Uterus (tissue), 4 donors: ENCODE results near the gene MRPL44. TPM values are rescaled to one million over a fixed set of nuclear protein-coding genes. Genes with fewer than 3 reads are reported as not detected.
A peak's percentile ranks its signal among the peaks of the same experiment; 100 is the strongest.

ENCODE experiments used
- DNase-seq, 2 donors: peaks; one replicate each; pipeline ENCODE4 v3.0.0-alpha.2; 2019 to 2020
- H3K27ac ChIP-seq, 2 donors: fragments of 200-600 bp; sonication (generic); 1 replicate in 1 of 2; 2 replicates in 1 of 2; pipeline ENCODE4 v1.5.1; 2016 to 2018
- H3K27me3 ChIP-seq, 2 donors: fragments of 200-600 bp; sonication (generic); one replicate each; pipeline ENCODE4 v1.5.1; 2018 to 2019; ENCODE audit warnings: control low read depth in 1 of 2
- H3K36me3 ChIP-seq, 2 donors: fragments of 200-600 bp; sonication (generic); one replicate each; pipeline ENCODE4 v1.5.1; 2019; ENCODE audit warnings: control low read depth in 1 of 2
- H3K4me1 ChIP-seq, 2 donors: fragments of 200-600 bp; sonication (generic); one replicate each; pipeline ENCODE4 v1.5.1; 2018 to 2019; ENCODE audit warnings: control low read depth in 1 of 2
- H3K4me3 ChIP-seq, 2 donors: fragments of 200-600 bp; sonication (generic); 1 replicate in 1 of 2; 2 replicates in 1 of 2; pipeline ENCODE4 v1.5.1; 2018 to 2019; ENCODE audit warnings: mild to moderate bottlenecking in 1 of 2
- H3K9me3 ChIP-seq, 2 donors: fragments of 200-600 bp; sonication (generic); one replicate each; pipeline ENCODE4 v1.5.1; 2019; ENCODE audit warnings: control low read depth in 1 of 2
- POLR2A ChIP-seq, 2 donors: fragments of 450-650 bp; IDR thresholded peaks; one replicate each; pipeline ENCODE4 v1.6.1; 2016; ENCODE audit warnings: antibody characterized with exemption in 2 of 2, mild to moderate bottlenecking in 1 of 2, moderate library complexity in 1 of 2
- intact Hi-C: fragments of 100-400 bp; cut with DNase I; formaldehyde crosslinking; loops from one replicate; pipeline ENCODE4 v1.15.1; 2023; ENCODE audit warnings: low total_unique reads
- total RNA-seq, 4 donors: library from RNA; depleted of rRNA in 3 of 4; stranded (reverse); fragments of >200 nt in 3 of 4; gene quantifications; one replicate each; pipeline versions ENCODE4 v1.1.0 to v1.2.4, GENCODE V29; 2014 to 2023
- TF ChIP-seq, protein P1 (sequence below), 4 experiments: fragments of 200-600 bp in 2 of 4; fragments of 450-650 bp in 2 of 4; sonication (generic) in 2 of 4; IDR thresholded peaks; one replicate each; pipeline ENCODE4 v1.5.1; 2016 to 2019; ENCODE audit warnings: antibody characterized with exemption in 4 of 4, mild to moderate bottlenecking in 2 of 4, moderate library complexity in 1 of 4
- donor health status: DM: yes; HTN: yes; CAD: no.

The MRPL44 gene
- total RNA-seq = 10 to 100 TPM in 3 of 4 donors, 1 to 10 TPM in 1; 5.9 to 45.3 (median 13.8) TPM

DNA sequence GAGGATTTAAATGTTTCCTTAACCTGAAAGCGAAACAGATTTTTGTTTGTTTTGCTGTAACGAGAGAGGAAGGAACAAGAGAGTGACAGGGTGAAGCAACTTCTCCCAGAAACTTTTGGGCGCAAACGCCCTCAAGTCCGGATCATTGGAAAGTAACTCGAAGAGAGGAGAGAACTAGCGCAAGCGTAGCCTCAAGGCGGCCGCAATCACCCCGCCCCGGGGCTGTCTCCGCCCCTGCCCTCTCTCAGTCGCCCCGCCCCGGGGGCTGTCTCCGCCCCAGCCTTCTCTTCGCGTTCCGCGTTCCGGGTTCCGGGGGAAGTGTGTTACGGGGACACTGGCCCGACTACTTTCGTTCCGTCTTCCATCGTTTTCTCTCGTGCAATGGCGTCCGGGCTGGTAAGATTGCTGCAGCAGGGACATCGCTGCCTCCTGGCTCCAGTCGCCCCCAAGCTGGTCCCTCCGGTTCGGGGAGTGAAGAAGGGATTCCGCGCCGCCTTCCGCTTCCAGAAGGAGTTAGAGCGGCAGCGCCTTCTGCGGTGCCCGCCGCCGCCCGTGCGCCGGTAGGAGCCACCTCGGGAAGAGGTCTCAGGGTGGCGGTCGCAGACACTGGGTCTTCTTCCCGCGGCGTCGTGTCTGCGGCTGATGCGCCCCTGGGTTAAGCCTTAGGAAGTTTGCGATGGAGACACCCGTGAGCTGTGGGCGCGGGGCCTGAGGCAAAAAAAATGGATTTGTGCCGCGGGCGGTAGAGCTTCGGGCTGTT, at the start of gene MRPL44:
TSS of gene MRPL44 (plus strand) at position 372 of the 760 bp plus-strand sequence. CDS start at position 382, 10 bp downstream.
- Histone ChIP-seq H3K36me3 (no peaks in the 10 kb centered on the region), H3K27ac (peak within 1 kb of the TSS; percentile 86 to 95), H3K4me3 (peak within 1 kb of the TSS; percentile 91 to 98), H3K27me3 (no peaks in the 10 kb centered on the region), H3K9me3 (no peaks in the 10 kb centered on the region), H3K4me1 (peaks cover 4 to 5% of the 10 kb centered on the region in 2 donors)
- peak; percentile 64 to 76 for TF ChIP-seq POLR2A (IDR thresholded peaks at IDR 0.05)
- TF ChIP-seq, protein P1, sequence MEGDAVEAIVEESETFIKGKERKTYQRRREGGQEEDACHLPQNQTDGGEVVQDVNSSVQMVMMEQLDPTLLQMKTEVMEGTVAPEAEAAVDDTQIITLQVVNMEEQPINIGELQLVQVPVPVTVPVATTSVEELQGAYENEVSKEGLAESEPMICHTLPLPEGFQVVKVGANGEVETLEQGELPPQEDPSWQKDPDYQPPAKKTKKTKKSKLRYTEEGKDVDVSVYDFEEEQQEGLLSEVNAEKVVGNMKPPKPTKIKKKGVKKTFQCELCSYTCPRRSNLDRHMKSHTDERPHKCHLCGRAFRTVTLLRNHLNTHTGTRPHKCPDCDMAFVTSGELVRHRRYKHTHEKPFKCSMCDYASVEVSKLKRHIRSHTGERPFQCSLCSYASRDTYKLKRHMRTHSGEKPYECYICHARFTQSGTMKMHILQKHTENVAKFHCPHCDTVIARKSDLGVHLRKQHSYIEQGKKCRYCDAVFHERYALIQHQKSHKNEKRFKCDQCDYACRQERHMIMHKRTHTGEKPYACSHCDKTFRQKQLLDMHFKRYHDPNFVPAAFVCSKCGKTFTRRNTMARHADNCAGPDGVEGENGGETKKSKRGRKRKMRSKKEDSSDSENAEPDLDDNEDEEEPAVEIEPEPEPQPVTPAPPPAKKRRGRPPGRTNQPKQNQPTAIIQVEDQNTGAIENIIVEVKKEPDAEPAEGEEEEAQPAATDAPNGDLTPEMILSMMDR (IDR thresholded peaks at IDR 0.05) = peak; percentile 3 to 36 (median 20)
- intact Hi-C loops = no loop called here
- DNase-seq = peak; percentile 96 to 98

DNA sequence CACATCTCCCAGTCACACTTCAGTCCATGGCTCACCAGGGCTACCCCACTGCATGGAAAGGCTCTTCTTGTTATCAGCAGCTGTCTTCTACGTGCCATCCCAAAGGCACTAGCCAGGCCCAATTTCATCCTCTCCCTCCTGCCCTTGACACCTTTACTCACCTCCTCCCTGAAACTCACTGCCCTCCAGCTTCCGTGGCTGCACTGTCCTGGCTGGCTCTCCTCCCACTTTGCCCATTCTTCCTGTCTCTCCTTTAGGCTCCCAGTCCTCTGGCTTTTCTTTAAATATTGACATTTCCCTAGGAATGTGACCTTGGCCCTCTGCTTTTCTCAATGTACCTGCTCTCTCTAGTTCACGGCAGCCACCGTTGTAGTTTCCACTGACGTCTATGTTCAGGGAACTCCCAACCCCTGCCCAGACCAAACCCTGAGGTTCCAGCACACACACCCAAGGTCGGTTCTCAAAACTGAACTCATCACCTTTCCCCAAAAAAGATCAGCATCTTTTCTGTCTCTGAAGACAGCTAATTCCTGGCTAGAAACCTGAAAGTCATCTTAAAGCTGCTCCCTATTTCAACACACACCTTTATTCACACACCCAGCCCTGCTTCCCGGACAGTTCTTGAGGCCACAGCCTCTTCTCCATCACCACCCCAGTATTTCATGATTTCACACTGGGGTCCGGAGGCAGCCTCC, 48.8 kb upstream of the MRPL44 start:
- H3K36me3 ChIP-seq = no peaks in the 10 kb centered on the region
- H3K4me3 ChIP-seq = no peak overlapping the region
- TF ChIP-seq, protein P1 (IDR thresholded peaks at IDR 0.05) = no peak
- no peak for TF ChIP-seq POLR2A (IDR thresholded peaks at IDR 0.05)
- intact Hi-C loops = no loop called here
- no peaks in the 10 kb centered on the region for H3K9me3 ChIP-seq
- no peaks in the 10 kb centered on the region for H3K4me1 ChIP-seq
- no peak overlapping the region for H3K27ac ChIP-seq
- no peaks in the 10 kb centered on the region for H3K27me3 ChIP-seq
- no peak for DNase-seq

DNA sequence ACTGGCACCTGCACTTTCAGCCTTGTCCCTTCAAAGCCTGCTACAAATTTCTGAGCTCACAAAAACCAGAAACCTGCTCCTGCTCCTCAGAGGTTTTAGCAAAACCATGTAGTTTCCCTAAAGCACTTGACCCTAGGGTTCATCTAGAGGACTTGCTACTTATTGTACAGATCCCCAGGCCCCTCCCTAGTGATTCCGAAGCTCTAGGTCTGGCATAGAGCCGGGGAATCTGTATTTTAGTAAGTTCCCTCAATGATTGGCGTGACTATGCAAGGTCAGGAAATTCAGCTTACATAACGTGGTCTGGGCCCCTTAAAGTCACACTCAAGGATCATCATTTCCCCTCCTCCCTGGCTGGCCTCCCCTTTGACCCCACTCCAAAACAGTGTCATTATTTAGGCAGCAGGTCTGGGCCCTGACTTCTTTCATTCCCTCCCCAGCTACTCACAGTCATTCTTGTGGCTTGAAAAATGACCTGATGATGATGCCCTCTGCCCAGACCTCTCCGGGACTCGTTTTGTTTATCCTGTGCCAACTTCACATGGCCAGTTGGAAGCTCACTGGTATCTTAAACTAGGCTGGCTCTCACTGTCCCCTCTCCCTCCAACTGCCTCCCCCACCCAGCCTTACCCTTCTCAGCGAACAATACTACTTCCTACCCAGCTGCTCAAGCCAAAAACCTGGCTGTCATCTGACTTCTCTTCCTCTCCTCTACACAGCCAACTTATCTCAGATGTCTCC, 48.1 kb upstream of the MRPL44 start:
- Histone ChIP-seq H3K4me1 (no peaks in the 10 kb centered on the region), H3K27ac (no peak overlapping the region), H3K36me3 (no peaks in the 10 kb centered on the region), H3K9me3 (no peaks in the 10 kb centered on the region), H3K4me3 (no peak overlapping the region), H3K27me3 (no peaks in the 10 kb centered on the region)
- DNase-seq = no peak
- intact Hi-C loops = no loop called here
- no peak for TF ChIP-seq POLR2A (IDR thresholded peaks at IDR 0.05)
- TF ChIP-seq, protein P1 (IDR thresholded peaks at IDR 0.05) = no peak

DNA sequence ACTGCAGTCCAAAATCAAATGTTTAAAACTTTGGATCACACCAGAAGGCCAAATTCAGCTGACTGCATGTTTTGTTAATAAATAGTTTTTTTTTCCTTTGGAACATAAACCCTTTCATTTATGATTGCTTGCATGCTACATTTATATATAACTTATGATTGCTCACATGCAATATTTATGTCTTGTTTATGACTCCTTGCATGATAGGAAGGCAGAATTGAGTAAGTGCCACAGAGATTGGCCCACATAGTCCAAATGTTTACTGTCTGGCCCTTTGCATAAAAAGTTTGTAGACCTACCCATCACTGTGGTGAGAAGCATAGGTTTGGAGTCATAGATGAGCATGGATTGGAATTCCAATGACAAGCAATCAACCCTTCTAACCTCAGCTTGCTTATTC, 42.9 kb upstream of the MRPL44 start:
- H3K4me3 ChIP-seq = no peak overlapping the region
- H3K27me3 ChIP-seq = no peaks in the 10 kb centered on the region
- H3K27ac ChIP-seq = no peak overlapping the region
- no peaks in the 10 kb centered on the region for H3K36me3 ChIP-seq
- H3K4me1 ChIP-seq = no peaks in the 10 kb centered on the region
- H3K9me3 ChIP-seq = no peaks in the 10 kb centered on the region
- TF ChIP-seq POLR2A (IDR thresholded peaks at IDR 0.05) = no peak
- TF ChIP-seq, protein P1 (IDR thresholded peaks at IDR 0.05) = no peak
- intact Hi-C loops = no loop called here
- DNase-seq = no peak
